ENCODE data around the gene COQ8B. TPM values are rescaled to one million over a fixed set of nuclear protein-coding genes. Genes with fewer than 3 reads are reported as not detected.

Gene COQ8B
- total RNA-seq, 1 donor from 2014 or later = 43.9 TPM

DNA sequence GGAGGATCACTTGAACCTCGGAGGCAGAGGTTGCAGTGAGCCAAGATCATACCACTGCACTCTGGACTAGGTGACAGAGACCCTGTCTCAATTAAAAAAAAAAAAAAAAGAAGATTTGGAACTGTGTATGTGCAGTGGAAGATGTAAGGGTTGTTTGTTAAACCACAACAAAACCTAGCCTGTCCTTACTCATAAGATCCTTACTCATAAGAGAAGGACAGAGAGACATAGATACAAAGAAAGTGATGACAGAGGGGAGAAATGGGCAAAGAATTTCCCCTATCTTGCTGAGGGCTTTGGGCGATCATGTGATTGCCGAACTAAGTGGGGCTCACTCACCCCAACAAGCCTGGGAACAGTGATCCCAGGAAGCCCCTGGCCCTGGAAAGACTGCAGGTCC lies 8.2 kb upstream of the COQ8B start:
- TF ChIP-seq, protein P1, sequence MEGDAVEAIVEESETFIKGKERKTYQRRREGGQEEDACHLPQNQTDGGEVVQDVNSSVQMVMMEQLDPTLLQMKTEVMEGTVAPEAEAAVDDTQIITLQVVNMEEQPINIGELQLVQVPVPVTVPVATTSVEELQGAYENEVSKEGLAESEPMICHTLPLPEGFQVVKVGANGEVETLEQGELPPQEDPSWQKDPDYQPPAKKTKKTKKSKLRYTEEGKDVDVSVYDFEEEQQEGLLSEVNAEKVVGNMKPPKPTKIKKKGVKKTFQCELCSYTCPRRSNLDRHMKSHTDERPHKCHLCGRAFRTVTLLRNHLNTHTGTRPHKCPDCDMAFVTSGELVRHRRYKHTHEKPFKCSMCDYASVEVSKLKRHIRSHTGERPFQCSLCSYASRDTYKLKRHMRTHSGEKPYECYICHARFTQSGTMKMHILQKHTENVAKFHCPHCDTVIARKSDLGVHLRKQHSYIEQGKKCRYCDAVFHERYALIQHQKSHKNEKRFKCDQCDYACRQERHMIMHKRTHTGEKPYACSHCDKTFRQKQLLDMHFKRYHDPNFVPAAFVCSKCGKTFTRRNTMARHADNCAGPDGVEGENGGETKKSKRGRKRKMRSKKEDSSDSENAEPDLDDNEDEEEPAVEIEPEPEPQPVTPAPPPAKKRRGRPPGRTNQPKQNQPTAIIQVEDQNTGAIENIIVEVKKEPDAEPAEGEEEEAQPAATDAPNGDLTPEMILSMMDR (IDR thresholded peaks at IDR 0.05) = no peak
- no peak for DNase-seq
- H3K36me3 ChIP-seq = peaks cover 68% of the 10 kb centered on the region
- no peak for ATAC-seq
- H3K4me3 ChIP-seq = no peak overlapping the region
- H3K27ac ChIP-seq = no peak overlapping the region
- H3K9me3 ChIP-seq = no peaks in the 10 kb centered on the region
- intact Hi-C loops (cut with DNase I) = no loop called here
- no peaks in the 10 kb centered on the region for H3K27me3 ChIP-seq (ENCODE audit: low read depth)
- H3K4me1 ChIP-seq = peaks cover 43% of the 10 kb centered on the region

DNA sequence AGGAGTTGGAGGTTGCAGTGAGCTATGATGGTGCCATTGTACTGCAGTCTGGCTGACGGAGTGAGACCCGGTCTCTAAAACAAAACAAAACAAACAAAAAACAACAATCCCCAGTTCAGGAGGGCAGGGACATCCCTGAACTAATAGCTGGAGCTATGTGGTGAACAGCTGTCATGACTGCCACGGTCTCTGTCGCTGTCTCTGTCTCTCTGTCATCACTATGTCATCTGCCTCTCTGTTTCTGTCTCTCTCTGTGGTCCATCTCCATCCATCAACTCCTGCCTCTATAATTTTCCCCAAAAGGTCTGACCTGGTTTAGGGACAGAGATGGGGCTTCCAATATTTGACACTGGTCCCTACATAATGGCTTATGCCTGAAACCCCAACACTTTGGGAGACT lies 7.6 kb upstream of the COQ8B start:
- H3K4me3 ChIP-seq = no peak overlapping the region
- H3K27me3 ChIP-seq (ENCODE audit: low read depth) = no peaks in the 10 kb centered on the region
- ATAC-seq = no peak
- intact Hi-C loops (cut with DNase I) = no loop called here
- H3K4me1 ChIP-seq = peaks cover 48% of the 10 kb centered on the region
- no peak overlapping the region for H3K27ac ChIP-seq
- peaks cover 62% of the 10 kb centered on the region for H3K36me3 ChIP-seq
- no peak for DNase-seq
- TF ChIP-seq, protein P1 (IDR thresholded peaks at IDR 0.05) = no peak
- H3K9me3 ChIP-seq = no peaks in the 10 kb centered on the region

DNA sequence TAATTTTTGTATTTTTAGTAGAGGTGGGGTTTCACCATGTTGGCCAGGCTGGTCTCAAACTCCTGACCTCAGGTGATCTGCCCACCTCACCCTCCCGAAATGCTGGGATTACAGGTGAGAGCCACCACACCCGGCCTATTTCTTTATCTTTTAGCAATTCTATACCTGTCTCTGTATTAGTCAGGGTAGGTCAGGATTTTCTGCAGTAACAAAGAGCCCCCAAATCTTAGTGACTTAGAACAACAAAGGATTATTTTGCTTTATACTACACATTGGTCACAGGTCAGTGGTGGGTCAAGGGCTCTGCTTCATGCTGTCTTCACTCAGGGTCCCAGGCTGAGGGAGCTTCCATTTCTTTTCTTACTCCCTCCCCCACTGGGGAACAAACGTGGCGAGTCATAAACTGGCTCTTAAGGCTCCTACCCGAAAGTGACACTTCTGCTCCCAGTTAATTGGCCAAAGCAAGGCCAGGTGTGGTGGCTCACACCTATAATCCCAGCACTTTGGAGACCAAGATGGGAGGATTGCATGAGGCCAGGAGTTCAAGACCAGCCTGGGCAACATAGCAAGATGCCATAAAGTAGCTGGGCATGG lies 7.1 kb upstream of the COQ8B start:
- DNase-seq (no peak), ATAC-seq (no peak)
- Histone ChIP-seq H3K9me3 (no peaks in the 10 kb centered on the region), H3K27ac (no peak overlapping the region), H3K36me3 (peaks cover 57% of the 10 kb centered on the region), H3K4me3 (no peak overlapping the region), H3K27me3 (ENCODE audit: low read depth) (no peaks in the 10 kb centered on the region), H3K4me1 (peaks cover 54% of the 10 kb centered on the region)
- TF ChIP-seq, protein P1 (IDR thresholded peaks at IDR 0.05) = no peak
- intact Hi-C loops (cut with DNase I) = no loop called here

DNA sequence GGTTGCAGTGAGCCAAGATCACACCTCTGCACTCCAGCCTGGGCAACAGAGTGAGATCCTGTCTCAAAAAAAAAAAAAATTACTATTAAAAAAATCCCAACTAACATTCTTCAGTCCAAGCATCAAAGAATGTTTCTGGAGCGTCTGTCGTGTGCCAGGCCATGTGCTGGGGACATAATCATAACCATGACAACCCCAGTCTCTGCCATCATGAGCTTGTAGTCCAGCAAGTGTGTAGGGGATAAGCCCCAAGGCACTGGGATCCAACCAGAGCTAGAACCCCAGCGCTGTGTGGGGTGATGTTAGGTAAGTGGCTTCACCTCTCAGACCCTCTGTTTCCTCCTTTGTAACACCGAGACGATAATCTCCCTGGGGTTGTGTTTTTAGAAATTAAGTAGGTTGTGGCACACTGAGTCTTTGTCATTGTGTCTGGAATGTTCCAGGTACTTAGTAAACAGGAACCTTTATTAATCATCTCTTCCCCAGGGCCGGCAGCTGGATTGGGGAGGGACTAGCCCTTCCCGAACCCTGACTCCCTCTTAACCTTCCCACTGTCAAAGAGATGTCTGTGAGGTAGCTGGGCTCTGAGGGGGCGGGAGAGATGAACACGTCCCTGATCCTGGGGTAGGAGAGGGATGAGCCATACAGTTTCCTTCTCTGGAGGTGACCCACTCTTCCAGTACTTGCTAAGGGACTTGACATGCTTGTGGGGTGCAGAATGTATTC lies 5.4 kb upstream of the COQ8B start:
- no peak for ATAC-seq
- no peak for DNase-seq
- Histone ChIP-seq H3K4me3 (peak overlapping the region; percentile 24), H3K9me3 (no peaks in the 10 kb centered on the region), H3K27me3 (ENCODE audit: low read depth) (no peaks in the 10 kb centered on the region), H3K4me1 (peaks cover 58% of the 10 kb centered on the region), H3K36me3 (peaks cover 40% of the 10 kb centered on the region), H3K27ac (peak overlapping the region; percentile 99)
- intact Hi-C loops (cut with DNase I) = no loop called here
- TF ChIP-seq, protein P1 (IDR thresholded peaks at IDR 0.05) = no peak

DNA sequence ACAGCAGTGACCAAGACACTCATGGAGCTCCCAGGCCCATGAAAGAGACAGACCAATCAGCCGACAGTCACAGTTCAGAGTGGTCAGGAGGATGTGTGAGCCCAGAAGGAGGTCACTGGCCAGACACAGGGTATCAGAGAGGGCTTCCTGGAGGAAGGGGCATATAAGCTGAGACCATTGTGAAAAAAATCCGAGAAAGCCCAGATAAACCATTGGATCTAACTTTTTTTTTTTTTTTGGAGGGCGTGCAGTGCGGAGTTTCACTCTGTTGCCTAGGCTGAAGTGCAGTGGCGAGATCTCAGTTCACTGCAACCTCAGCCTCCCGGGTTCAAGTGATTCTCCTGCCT lies 4.4 kb upstream of the COQ8B start:
- peak overlapping the region; percentile 90 for H3K4me3 ChIP-seq
- peak overlapping the region; percentile 99 for H3K27ac ChIP-seq
- DNase-seq = no peak
- no peaks in the 10 kb centered on the region for H3K27me3 ChIP-seq (ENCODE audit: low read depth)
- peaks cover 61% of the 10 kb centered on the region for H3K4me1 ChIP-seq
- no peak for ATAC-seq
- TF ChIP-seq, protein P1 (IDR thresholded peaks at IDR 0.05) = no peak
- H3K9me3 ChIP-seq = no peaks in the 10 kb centered on the region
- H3K36me3 ChIP-seq = peaks cover 30% of the 10 kb centered on the region
- intact Hi-C loops (cut with DNase I) = no loop called here
